Glomerular visceral epithelial cell (primary cell): ENCODE results near the gene HDGFL2.
"Not testable (repeated sequence)": the region's sequence is repeated elsewhere in the genome, so short reads cannot be mapped to it uniquely, and the experiment has no call there.

Experiments
- DNase-seq: peaks from one replicate; pipeline ENCODE4 v3.0.0-alpha.2; 2016; ENCODE audit errors: extremely low spot score

HDGFL2 gene

DNA sequence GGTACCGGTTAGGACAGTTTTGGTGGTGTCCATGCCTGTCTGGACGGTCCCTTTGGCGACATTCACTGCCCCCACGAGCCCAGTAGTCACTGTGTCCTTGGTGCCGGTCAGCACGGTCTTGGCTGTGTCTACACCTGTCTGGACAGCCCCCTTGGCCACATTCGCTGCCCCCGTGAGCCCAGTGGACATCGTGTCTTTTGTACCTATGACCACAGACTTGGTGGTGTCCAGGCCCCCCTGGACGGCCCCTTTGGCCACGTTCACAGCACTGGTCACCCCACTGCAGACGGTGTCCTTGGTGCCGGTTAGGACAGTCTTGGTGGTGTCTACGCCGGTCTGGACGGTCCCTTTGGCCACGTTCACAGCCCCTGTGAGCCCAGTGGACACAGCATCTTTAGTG lies 40.0 kb downstream of the HDGFL2 start:
- no peak for DNase-seq

DNA sequence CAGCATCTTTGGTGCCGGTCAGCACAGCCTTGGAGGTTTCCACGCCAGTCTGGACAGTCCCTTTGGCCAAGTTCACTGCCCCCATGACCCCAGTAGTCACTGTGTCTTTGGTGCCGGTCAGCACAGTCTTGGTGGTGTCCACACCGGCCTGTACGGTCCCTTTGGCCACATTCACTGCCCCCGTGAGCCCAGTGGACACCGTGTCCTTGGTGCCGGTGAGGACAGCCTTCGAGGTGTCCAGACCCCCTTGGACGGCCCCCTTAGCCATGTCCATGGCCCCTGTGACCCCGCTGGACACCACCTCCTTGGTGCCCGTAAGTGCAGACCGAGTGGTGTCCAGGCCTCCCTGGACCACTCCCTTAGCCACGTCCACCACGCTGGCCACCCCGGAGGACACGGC lies 41.2 kb downstream of the HDGFL2 start:
- no peak for DNase-seq

DNA sequence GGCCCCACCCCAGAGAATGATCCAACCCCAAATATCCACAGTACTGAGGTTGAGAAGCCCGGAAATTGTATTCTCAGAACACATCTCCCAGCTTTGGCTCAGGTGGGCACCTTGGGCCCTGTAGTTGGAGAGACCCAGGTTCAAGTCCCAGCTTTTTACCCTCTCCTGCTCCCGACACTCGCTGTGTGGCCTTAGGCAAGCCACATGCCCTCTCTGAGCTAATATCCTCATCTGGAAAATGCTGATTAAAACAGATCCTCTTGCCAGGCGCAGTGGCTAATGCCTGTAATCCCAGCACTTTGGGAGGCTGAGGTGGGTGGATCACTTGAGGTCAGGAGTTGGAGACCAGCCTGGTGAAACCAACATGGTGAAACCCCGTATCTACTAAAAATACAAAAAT lies 43.6 kb downstream of the HDGFL2 start:
- no peak for DNase-seq

DNA sequence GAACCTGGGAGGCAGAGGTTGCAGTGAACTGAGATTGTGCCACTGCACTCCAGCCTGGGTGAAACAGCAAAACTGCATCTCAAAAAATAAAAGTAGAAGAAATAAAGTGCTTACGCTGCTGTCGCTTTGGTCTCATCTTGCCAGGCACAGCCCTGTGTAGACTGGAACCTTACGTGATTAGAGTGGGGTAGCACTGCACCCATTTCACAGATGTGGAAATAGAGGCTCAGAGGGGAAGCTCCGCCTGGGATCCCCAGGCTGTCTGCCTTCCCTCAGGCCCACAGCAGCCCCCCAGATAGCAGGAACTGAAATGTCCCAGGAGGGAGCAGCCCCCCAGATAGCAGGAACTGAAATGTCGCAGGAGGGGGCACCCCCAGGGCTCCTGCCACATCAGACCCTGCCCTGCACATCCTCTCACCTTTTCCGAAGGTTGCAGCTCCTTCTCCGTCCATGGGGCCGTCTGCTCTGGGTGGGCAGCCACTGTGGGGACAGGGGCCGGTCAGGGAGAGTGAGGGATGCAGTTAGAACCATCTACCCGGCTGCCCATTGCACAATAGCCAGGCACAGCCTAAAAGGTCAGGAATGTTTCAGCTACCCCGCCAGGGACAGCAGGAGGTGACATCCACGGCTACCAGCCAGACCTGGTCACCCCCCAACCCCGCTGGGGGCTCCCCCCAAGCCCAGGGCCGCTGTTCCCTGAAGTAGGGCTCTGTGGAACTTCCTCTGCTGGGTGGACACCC lies 44.3 kb downstream of the HDGFL2 start:
- no peak for DNase-seq

DNA sequence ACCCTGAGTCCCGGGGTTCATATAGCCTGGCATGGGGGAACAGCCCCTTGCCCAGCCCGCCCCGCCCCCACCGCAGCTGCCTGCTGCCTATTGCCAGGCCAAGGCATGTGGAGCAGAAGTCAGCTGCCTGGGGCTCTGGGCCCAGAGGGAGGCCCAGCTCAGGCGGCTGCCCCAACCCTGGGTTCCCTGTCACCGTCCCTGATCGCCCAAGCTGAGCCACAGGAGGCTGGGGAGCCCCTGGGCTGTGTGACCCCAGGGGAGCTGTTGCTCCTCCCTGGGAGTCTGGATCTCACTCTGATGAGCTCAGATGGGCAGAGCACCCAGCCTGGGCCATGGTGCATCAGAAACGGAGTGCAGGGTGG lies 44.8 kb downstream of the HDGFL2 start:
- DNase-seq, result no peak

DNA sequence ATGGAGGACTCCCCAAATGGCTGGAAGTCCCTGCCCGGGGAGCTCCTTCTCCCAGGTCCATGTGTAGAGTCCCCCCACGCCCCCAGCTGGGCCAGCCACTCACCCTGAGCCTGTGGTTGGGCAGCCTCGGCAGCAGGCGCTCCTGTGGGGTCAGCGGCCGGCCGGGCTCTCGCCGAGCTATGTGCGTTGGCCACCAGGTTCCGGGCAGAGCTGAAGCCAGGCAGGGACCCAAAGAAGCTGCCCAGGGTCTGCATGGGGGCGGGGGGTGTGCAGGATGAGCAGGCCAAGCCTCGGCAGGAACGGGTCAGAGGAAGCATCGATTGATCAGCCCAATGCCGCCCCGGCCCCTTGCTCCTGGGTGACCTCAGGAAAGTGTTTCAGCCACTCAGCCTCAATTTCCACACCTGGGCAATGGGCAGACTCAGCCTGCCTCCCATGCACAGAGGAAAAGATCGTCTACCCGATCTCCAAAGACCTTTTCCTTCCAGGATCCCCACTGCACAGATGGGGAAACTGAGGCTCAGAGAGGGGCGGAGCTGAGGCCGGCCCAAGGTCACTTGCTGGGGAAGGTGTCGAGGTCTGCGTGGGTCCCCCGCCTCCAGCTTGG lies 45.5 kb downstream of the HDGFL2 start:
- DNase-seq, result no peak

DNA sequence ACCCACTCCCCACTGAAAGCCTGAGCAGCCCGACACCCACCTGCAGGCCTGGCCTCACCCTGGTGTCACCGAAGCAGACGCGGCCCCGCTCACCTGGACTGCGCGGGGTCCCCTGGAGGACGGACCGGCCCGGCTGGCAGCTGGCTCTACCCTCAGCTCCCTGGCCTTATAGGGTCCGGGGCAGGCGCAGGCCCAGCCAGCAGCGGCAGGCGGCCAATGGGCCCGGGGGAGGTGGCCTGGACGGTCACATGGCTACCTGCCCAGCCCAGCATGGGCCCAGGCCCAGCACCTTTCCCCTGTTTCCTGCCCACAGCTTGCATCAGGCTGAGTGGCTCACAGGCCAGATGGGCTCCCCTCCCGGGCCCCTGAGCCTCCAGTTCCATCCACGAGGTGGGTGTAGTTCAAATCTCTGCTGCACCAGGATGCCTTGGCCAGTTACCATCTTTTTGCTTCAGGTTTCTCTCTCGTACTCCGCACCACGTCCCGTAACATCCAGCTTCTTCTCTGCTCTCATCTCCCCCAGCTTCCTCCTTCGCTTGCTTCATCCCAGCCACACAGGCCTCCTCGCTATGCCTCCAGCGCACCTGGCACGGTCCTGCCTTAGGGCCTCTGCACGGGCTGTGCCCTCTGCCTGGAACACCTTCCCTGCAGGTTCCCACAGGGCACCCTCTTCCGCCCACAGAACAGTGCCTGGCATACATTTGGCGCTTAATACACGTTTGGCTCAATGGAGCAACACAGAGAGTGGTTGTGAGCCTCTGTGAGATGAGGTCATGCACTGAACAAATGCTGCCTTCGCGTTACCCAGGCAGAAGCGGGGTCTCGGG lies 46.5 kb downstream of the HDGFL2 start, which contains the start of gene PLIN4:
Gene PLIN4 (minus strand): TSS at position 142 of the 827 bp plus-strand sequence. CDS start 214 bp downstream, outside the sequence.
- DNase-seq, result no peak

DNA sequence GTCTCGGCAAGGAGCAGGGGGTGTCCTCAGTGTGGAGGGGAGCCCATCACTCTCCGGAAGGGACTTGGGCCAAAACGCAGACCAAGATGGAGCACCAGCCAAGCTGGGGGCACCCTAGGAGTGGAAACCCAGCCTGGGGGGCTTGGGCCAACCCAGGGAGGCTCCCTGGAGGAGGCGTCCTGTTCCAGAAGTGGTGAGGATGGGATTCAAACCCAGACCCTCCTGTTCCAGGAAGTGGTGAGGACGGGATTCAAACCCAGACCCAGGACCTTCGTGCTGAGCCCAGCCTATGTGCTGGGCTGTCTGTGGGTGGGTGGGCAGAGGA lies 47.0 kb downstream of the HDGFL2 start:
- DNase-seq, result no peak

DNA sequence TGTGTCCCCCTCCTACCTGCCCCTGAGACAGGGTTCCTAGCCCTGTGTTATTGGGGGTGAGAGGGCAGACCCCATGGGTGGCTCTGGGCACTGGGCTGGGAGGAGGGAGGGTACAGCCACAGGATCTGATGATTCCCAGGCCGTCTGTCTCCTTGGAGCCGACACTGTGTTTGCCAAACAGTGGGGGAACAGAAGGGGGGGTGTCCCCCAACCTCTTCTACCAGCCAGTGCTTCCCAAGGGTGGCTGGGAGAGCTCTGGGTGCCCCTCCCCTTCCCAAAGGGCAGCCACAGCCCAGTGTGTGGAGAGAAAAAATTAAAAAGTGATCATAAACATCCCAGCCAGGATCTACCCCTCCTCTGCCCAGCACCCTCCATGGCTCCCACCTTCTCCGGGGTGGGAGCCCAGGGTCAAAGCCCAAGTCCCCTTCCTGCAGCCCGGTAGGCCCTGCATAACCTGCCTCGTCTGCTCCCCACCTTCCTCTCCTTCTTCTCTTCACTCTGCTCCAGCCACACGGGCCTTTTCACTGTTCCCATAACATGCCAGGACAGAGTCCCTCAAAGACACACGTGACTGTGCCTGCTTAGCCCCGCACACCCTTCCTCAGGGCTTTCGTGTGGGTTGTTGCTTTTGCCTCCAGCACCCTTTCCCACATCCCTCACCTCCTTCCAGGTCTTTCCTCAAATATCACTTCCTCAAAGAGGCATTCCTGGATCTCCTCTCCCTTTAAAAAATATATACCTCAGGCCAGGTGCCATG lies 47.6 kb downstream of the HDGFL2 start:
- no peak for DNase-seq

DNA sequence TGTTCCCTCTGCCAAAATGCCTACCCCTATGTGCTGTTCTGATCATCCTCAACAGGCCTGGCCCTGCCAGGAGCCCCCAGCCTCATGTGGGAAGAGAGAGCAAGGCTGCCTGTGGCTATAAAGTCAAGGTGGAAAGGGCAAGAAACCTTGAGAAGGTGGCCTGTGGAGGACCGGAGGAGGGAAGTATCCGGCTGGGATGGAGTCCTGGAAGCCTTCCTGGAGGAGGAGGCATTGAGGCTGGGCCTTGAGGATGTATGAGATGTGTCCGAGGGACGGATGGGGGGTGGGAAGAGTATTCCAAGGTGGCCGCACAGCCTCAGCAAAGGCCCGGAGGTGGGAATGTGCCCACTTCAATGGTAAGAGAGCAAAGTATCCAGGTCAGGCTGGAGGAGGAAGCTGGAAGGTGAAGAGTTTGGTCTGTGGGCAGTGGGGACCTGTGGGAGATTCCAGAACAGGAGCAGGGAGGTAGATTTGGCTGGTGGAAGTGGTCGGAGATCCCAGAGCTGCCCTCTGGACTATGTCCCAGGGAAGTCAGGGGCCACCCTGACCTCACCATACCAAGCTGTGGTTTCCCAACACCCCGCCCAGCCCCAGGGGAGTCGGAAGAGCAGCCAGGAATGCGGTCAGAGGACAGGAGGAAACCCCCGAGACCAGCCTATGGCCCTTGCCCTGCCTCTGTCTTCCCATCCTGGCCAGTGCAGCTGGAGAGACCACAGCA lies 49.2 kb downstream of the HDGFL2 start:
- peak; percentile 79 for DNase-seq

DNA sequence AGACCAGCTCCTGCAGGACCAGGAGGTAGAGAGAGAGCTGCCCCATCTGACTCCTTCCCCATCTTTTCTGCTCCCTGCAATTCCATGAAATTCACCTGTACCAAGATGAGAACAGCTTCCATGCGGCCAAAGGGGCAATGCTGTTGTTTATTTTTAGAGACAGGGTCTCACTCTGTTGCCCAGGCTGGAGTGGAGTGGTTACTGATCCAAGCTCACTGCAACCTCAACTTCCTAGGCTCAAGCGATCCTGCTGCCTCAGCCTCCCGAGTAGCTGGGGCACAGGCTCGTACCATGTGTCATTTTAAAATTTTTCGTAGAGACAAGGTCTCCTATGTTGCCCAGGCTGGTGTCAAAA lies 49.8 kb downstream of the HDGFL2 start:
- no peak for DNase-seq

DNA sequence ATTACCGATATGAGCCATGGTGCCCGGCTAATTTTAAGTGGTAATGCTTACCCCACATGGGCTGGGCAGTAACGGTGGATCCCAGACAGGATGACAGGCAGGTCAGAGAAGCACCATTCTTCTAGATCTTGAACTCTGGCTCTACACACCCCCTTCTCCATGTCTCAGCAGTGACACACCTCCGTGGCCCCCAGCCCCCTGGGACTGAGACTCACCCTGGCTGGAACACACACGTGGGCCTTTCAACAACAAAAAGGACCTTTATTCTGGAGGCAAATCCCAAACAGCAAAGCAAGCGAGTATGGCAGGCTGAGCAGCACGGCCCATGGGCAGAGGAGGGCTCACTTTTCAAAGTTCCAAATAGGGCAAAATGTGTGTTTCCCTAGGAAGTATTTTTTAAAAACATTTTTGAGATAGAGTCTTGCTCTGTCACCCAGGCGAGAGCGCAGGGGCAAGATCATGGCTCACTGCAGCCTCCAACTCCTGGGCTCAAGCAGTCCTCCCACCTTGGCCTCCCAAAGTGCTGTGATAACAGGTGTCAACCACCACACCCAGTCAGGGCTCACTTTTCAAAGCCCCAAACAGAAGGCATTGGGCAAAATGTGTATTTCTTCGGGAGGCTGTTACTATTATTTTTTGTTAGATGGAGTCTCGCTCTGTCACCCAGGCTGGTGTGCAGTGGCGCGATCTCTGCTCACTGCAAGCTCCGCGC lies 50.4 kb downstream of the HDGFL2 start:
- DNase-seq, result no peak

DNA sequence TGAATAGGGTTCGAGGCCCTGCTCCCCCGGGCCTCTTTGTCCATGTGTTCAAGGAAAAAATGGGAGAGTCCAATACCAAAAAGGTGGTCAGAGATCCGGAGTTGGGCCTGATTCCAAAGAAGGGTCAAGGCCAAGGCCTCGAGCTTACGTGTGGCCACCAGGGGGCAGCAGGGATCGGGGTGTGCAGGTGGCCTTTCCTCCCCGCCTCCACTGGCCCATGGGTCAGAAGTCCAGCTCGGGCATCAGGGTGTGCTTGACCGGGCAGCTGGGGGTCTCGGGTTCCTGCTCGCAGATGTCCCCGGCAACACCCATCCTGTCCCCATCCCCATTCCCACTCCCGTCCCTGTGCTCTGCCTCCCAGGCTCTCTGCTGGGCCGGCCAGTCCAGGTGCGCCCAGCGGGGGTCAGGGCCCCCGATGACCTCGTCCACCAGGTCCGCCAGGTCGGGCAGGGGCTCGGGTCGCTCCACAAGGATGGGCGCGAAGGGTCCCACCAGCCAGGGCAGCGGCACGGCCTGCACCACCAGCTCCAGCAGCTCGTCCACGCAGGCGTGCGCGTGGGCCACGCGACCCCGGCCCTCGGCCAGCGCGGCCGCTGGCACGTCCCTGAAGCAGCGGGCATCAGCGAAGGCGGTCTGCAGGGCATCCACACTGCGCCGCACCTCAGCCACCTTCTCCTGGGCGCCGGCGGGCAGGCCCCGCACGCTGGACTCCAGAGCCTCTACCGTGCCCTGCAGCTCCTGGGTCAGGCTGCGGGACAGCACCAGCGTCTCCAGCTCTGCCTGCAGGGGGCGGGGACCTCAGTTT lies 51.4 kb downstream of the HDGFL2 start:
- peak; percentile 51 for DNase-seq

DNA sequence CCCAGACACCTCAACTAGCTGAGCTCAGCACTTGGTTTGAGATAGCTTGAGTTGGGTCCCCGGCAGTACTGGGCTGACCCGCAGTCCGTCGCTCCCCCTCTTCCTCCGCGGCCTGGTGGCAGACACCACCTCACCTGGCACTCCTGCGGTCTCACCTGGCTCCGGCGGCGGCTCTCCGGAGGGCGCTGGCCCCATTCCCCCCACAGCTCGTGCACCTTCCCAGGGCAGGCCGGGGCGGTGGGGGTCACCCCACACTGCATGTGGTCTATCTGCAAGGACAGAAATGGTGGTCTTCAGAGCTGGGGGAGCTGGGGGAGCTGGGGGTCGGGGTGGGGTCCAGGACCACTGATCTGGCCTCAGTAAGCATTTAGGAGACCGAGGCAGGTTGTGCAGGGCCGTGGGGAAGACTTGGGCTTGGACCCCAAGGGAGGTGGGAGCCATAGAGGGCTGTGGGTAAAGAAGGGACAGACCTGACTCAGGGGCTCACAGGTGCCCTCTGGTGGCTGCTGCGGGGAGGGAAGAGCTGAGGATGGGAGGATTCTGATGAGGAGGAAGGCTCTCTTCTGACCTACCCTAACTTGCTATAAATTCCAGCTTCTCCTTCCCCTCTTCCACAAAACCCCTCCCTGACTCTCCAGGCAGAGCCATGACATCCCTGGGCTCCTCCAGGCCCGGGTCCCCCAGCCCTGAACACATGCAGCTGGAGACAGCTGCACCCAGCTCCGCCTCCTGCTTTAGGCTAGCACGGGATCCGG lies 52.9 kb downstream of the HDGFL2 start:
- peak; percentile 52 for DNase-seq

DNA sequence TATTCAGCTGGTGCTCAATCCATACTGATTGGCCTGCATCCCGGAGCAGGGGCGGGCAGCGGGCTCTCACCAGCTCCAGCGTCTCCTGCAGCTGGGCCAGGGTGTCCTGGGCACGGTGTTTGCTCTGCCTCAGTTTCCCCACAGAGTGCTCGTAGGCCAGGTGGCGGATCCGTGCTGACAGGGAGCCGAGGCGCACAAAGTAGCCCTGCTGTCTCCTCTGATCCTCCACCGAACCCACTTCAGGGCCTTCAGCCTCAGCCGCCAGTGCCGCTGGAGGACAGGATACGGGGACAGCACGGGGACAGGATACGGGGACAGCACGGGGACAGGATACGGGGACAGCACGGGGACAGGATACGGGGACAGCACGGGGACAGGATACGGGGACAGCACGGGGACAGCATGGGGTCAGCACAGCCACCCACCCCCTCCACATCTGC lies 53.5 kb downstream of the HDGFL2 start:
- no peak for DNase-seq

DNA sequence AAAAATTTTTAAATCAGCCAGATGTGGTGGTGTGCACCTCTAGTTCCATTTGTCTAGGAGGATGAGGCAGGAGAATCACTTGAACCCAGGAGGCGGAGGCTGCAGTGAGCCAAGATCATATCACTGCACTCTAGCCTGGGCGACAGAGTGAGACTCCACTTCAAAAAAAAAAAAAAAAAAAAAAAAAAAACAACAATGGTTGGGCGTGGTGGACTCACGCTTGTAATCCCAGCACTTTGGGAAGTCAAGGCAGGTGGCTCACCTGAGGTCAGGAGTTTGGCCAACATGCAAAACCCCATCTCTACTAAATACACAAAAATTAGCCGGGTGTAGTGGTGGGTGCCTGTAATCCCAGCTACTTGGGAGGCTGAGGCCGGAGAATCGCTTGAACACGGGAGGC lies 55.3 kb downstream of the HDGFL2 start:
- not testable (repeated sequence) for DNase-seq

DNA sequence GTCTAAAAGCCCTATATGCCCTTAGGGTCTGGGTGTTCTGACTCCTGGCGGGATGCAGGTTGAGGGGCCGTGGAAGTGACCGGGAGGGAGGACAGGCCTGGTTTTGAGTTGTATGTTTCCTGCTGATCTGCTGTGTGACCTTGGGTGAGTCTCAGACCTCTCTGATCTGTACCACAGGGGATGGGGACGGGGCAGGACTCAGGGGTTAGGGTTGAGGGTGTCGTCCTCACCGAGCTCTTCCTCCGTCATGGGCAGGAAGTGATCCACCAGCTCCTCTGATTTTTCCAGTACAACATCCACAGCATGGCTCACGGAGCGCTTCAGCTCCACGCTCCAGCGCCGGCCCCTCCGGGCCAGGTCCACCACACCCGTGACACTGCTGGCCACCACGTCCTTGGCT lies 56.7 kb downstream of the HDGFL2 start:
- no peak for DNase-seq

DNA sequence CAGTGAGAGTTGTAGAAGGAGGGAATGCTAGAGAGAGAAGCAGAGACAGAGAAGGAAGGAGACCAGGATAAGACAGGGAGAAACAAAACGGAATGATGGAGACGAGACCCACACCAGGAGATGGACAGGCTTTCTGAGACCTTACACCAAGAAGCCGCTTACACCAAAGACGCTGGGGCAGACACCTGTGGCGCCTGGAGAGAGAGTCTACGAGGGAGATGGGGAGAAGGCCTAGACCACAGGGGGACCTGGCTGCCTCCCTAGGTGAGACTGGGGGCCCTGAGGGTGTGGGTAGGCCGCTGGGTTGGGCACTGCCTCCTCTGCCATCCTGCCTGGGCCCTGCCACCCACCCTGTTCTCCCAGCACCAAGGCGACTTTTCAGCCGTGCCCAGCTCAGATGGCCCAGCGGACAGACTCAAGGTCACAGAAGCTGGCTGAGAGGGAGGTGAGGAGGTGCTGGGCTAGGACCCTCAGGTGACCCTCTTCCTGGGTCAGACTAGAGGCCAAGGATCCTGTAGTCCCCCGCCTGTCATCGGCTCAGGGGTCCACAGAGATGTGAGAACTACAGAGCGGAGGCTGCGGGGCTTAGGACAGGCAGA lies 57.9 kb downstream of the HDGFL2 start:
- DNase-seq, result no peak
